B cell (primary cell): ENCODE results near the gene C10orf105. TPM values are rescaled to one million over a fixed set of nuclear protein-coding genes. Genes with fewer than 3 reads are reported as not detected.

ENCODE experiments used
- ATAC-seq: fragments of 200-7000 bp; cut with Tn5 transposase; one replicate; pipeline ENCODE4 v1.10.0; 2021; ENCODE audit warnings: low read depth, mild to moderate bottlenecking, moderate number of reproducible peaks, moderate library complexity
- CTCF ChIA-PET: fragments of 350-600 bp; sonication (Branson Sonifier 250); formaldehyde crosslinking; loops from one replicate; lab custom pipeline; 2021; ENCODE audit warnings: antibody characterized with exemption, inconsistent platforms; lab: Charles Lee
- POLR2A ChIA-PET: fragments of 350-600 bp; sonication (Branson Sonifier 250); formaldehyde crosslinking; loops from one replicate; lab custom pipeline; 2021; ENCODE audit warnings: antibody characterized with exemption; lab: Charles Lee
- DNase-seq: peaks from one replicate; pipeline ENCODE4 v3.0.0; 2013
- H2AFZ ChIP-seq: 2 replicates; pipeline ENCODE4 v1.6.1; 2012; ENCODE audit warnings: mild to moderate bottlenecking, low read depth, low read length; ENCODE audit not compliant: insufficient read depth, poor library complexity, severe bottlenecking
- H3K27ac ChIP-seq, 2 donors: 1 replicate in 1 of 2; 2 replicates in 1 of 2; pipeline ENCODE4 v1.5.1; 2012 to 2013; ENCODE audit warnings: low read length in 2 of 2, mild to moderate bottlenecking in 2 of 2, moderate library complexity in 1 of 2
- H3K27me3 ChIP-seq, 4 experiments: fragments of 200-600 bp in 1 of 4; sonication (generic) in 1 of 4; replicated peaks in 1 of 4; 1 replicate in 2 of 4; 2 replicates in 2 of 4; pipeline versions ENCODE4 v1.6.1 to v1.7.0; 2013 to 2016; ENCODE audit warnings: low read length in 3 of 4, mild to moderate bottlenecking in 2 of 4, mixed read lengths in 1 of 4, moderate library complexity in 1 of 4; ENCODE audit not compliant: insufficient read depth in 4 of 4, control insufficient read depth in 3 of 4; ENCODE audit errors: control extremely low read depth in 1 of 4
- H3K36me3 ChIP-seq, 2 experiments: replicated peaks in 1 of 2; 1 replicate in 1 of 2; 2 replicates in 1 of 2; pipeline versions ENCODE4 v1.6.1 to v1.7.1; 2013; ENCODE audit warnings: low read length in 1 of 2; ENCODE audit not compliant: insufficient read depth in 2 of 2, control insufficient read depth in 1 of 2; ENCODE audit errors: control extremely low read depth in 1 of 2, extremely low read depth in 1 of 2
- H3K4me1 ChIP-seq, 2 donors: fragments of 200-600 bp in 1 of 2; sonication (generic) in 1 of 2; 1 replicate in 1 of 2; 2 replicates in 1 of 2; pipeline versions ENCODE4 v1.5.1 to v1.6.1; 2013 to 2017; ENCODE audit warnings: low read length in 2 of 2; ENCODE audit not compliant: control insufficient read depth in 2 of 2, insufficient read depth in 2 of 2
- H3K4me2 ChIP-seq: replicated peaks from 2 replicates; pipeline ENCODE3; 2012; ENCODE audit warnings: mild to moderate bottlenecking, low read depth, low read length; ENCODE audit not compliant: poor library complexity, severe bottlenecking
- H3K4me3 ChIP-seq, 5 experiments: fragments of 200-600 bp in 1 of 5; sonication (generic) in 1 of 5; 1 replicate in 3 of 5; 2 replicates in 2 of 5; pipeline versions ENCODE4 v1.5.1 to v1.7.0; 2011 to 2016; ENCODE audit warnings: low read length in 4 of 5, mild to moderate bottlenecking in 4 of 5, low read depth in 2 of 5, control low read depth in 1 of 5, moderate library complexity in 1 of 5; ENCODE audit not compliant: insufficient read depth in 1 of 5; ENCODE audit errors: control extremely low read depth in 1 of 5, extremely low read depth in 1 of 5
- H3K79me2 ChIP-seq: fragments of 200-600 bp; sonication (generic); one replicate; pipeline ENCODE4 v1.6.0; 2016; ENCODE audit warnings: low read length; ENCODE audit not compliant: control insufficient read depth, insufficient read depth
- H3K9ac ChIP-seq: fragments of 200-600 bp; sonication (generic); 2 replicates; pipeline ENCODE4 v1.6.1; 2017; ENCODE audit warnings: mild to moderate bottlenecking, low read length, moderate library complexity
- H3K9me3 ChIP-seq, 3 donors: one replicate each; pipeline versions ENCODE4 v1.6.1 to v1.7.1; 2013; ENCODE audit warnings: low read length in 2 of 3; ENCODE audit not compliant: control insufficient read depth in 2 of 3, insufficient read depth in 1 of 3; ENCODE audit errors: control extremely low read depth in 1 of 3
- H4K20me1 ChIP-seq: 2 replicates; pipeline ENCODE4 v1.6.0; 2012; ENCODE audit warnings: mild to moderate bottlenecking, low read length; ENCODE audit not compliant: insufficient read depth, control insufficient read depth, poor library complexity, severe bottlenecking
- H3K27ac Mint-ChIP-seq: one replicate; pipeline ENCODE4 v1.8.0; 2021; ENCODE audit warnings: mixed read lengths
- H3K27me3 Mint-ChIP-seq: one replicate; pipeline ENCODE4 v1.8.0; 2021; ENCODE audit warnings: mixed read lengths
- H3K4me1 Mint-ChIP-seq: one replicate; pipeline ENCODE4 v1.8.0; 2021; ENCODE audit warnings: mixed read lengths
- H3K4me3 Mint-ChIP-seq: one replicate; pipeline ENCODE4 v1.8.0; 2021; ENCODE audit warnings: mixed read lengths
- H3K9me3 Mint-ChIP-seq: one replicate; pipeline ENCODE4 v1.8.0; 2022; ENCODE audit warnings: mixed read lengths; ENCODE audit not compliant: insufficient read depth
- EZH2 ChIP-seq: IDR thresholded peaks from 2 replicates; pipeline ENCODE4 v1.6.1; 2012; ENCODE audit warnings: borderline replicate concordance, low read depth, mild to moderate bottlenecking, moderate library complexity, low read length; ENCODE audit not compliant: insufficient read depth, poor library complexity, severe bottlenecking
- whole genome bisulfite sequencing: methylation state at CpG from one replicate; pipeline ENCODE4 v1.1.5; 2013; ENCODE audit warnings: missing lambda C conversion rate; ENCODE audit not compliant: insufficient coverage; 5-methylcytosine and 5-hydroxymethylcytosine counted together
- intact Hi-C: fragments of 100-400 bp; cut with micrococcal nuclease; formaldehyde crosslinking; loops from one replicate; pipeline ENCODE4 v1.10.0; 2022
- polyA plus RNA-seq: library from polyadenylated mRNA; depleted of rRNA; stranded (reverse); fragments of >200 nt; gene quantifications from 2 replicates; pipeline ENCODE4 v1.2.3, GENCODE V29; 2012
- total RNA-seq, 2 donors: library from RNA; stranded (reverse); fragments of 120-200 nt in 1 of 2; gene quantifications; 1 replicate in 1 of 2; 2 replicates in 1 of 2; pipeline versions ENCODE4 v1.2.3 to v1.2.4, GENCODE V29; 2013 to 2022
- TF ChIP-seq, protein P1 (sequence below): fragments of 200-600 bp; IDR thresholded peaks from one replicate; pipeline ENCODE4 v1.8.0; 2022; ENCODE audit warnings: antibody characterized with exemption, mild to moderate bottlenecking

C10orf105 gene
- total and polyA plus RNA-seq, 2 donors (not counting 1 experiment from before 2014, with no cell fraction given): 0.03 TPM; not detected in 1

- Histone ChIP-seq H3K27ac (no peak overlapping the region), H2AFZ (no peak overlapping the region), H3K36me3 (no peaks in the 10 kb centered on the region), H3K4me2 (peak overlapping the region; percentile 53), H3K4me3 (no peak overlapping the region), H3K9ac (no peak overlapping the region), H4K20me1 (no peaks in the 10 kb centered on the region), H3K4me1 (peaks cover 34 to 43% of the 10 kb centered on the region in 2 donors), H3K9me3 (no peaks in the 10 kb centered on the region), H3K27me3 (peaks cover 0 to 3% (median 0%) of the 10 kb centered on the region in 4 experiments), H3K79me2 (no peaks in the 10 kb centered on the region)
- H3K4me3 Mint-ChIP-seq: no peak overlapping the region
- H3K27ac Mint-ChIP-seq: no peak overlapping the region
- peaks cover 34% of the 10 kb centered on the region for H3K4me1 Mint-ChIP-seq
- TF ChIP-seq EZH2: no peak
- TF ChIP-seq, protein P1, sequence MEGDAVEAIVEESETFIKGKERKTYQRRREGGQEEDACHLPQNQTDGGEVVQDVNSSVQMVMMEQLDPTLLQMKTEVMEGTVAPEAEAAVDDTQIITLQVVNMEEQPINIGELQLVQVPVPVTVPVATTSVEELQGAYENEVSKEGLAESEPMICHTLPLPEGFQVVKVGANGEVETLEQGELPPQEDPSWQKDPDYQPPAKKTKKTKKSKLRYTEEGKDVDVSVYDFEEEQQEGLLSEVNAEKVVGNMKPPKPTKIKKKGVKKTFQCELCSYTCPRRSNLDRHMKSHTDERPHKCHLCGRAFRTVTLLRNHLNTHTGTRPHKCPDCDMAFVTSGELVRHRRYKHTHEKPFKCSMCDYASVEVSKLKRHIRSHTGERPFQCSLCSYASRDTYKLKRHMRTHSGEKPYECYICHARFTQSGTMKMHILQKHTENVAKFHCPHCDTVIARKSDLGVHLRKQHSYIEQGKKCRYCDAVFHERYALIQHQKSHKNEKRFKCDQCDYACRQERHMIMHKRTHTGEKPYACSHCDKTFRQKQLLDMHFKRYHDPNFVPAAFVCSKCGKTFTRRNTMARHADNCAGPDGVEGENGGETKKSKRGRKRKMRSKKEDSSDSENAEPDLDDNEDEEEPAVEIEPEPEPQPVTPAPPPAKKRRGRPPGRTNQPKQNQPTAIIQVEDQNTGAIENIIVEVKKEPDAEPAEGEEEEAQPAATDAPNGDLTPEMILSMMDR: no peak
- H3K27me3 Mint-ChIP-seq: no peaks in the 10 kb centered on the region
- ChIA-PET CTCF (interaction anchor here (1.0 to 14.0 kb wide), 6 partner anchors 9 to 181 kb away, joined by 3 to 199 read pairs (median 4); partner anchors contain the start of gene VSIR), POLR2A (interaction anchor here (0.6 kb wide), 1 partner anchor 92 kb away, joined by 6 read pairs; no protein-coding TSS in a partner anchor)
- DNase-seq (no peak), ATAC-seq (no peak)
- H3K9me3 Mint-ChIP-seq: no peaks in the 10 kb centered on the region
- intact Hi-C loops: no loop called here
- 89% methylated on average over 8 of the region's 8 CpGs for WGBS
Observed at GRCh38 chr10:71715026-71715425, 4.6 kb downstream of the C10orf105 start.

DNA sequence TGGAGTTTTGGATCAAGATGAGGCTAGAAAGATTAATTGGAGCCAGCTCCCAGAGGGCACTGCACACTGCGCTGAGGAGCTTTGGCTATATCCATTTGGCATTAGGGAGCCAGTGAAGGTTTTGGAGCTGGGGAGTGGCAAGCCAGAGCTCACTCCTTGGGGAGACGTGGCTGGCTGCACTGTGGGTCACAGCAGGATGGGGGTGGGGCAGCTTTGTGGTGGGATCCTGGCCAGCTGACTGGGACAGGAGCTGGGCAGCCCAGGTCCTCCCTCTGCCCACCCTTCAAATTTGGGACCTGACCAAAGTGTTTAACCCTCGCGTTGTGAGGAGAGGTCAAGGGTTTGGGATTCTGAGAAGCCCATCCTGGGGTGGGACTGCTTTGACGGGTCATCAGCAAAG lies 5.0 kb downstream of the C10orf105 start:
- no peak overlapping the region for H3K27ac ChIP-seq
- POLR2A ChIA-PET: interaction anchor here (0.6 kb wide), 1 partner anchor 92 kb away, joined by 6 read pairs; no protein-coding TSS in a partner anchor
- no peak for ATAC-seq
- H3K27me3 ChIP-seq: no peaks in the 10 kb centered on the region
- intact Hi-C loops: no loop called here
- no peaks in the 10 kb centered on the region for H3K79me2 ChIP-seq
- no peak overlapping the region for H2AFZ ChIP-seq
- 68% methylated on average over 2 of the region's 5 CpGs for WGBS
- no peak overlapping the region for H3K9ac ChIP-seq
- no peaks in the 10 kb centered on the region for H3K36me3 ChIP-seq
- no peak for DNase-seq
- no peaks in the 10 kb centered on the region for H4K20me1 ChIP-seq
- Mint-ChIP-seq H3K4me1 (peaks cover 38% of the 10 kb centered on the region), H3K4me3 (no peak overlapping the region), H3K9me3 (no peaks in the 10 kb centered on the region), H3K27ac (peak overlapping the region; percentile 73), H3K27me3 (no peaks in the 10 kb centered on the region)
- peak overlapping the region; percentile 53 for H3K4me2 ChIP-seq
- H3K4me1 ChIP-seq: peaks cover 34 to 43% of the 10 kb centered on the region in 2 donors
- TF ChIP-seq, protein P1: no peak
- no peak for TF ChIP-seq EZH2
- CTCF ChIA-PET: interaction anchor here (0.7 to 14.0 kb wide), 8 partner anchors 9 to 319 kb away, joined by 3 to 199 read pairs (median 4); partner anchors contain the start of gene VSIR
- H3K9me3 ChIP-seq: no peaks in the 10 kb centered on the region
- no peak overlapping the region for H3K4me3 ChIP-seq
